Measurements from ENCODE around the gene PPP4R2.

- TF ChIP-seq EP300 (IDR thresholded peaks at IDR 0.05; ENCODE audit: low read length), result no peak
- no peak for TF ChIP-seq CBX2 (IDR thresholded peaks at IDR 0.05; ENCODE audit: insufficient read depth, low read length, poor library complexity, severe bottlenecking)
- TF ChIP-seq, protein P1, sequence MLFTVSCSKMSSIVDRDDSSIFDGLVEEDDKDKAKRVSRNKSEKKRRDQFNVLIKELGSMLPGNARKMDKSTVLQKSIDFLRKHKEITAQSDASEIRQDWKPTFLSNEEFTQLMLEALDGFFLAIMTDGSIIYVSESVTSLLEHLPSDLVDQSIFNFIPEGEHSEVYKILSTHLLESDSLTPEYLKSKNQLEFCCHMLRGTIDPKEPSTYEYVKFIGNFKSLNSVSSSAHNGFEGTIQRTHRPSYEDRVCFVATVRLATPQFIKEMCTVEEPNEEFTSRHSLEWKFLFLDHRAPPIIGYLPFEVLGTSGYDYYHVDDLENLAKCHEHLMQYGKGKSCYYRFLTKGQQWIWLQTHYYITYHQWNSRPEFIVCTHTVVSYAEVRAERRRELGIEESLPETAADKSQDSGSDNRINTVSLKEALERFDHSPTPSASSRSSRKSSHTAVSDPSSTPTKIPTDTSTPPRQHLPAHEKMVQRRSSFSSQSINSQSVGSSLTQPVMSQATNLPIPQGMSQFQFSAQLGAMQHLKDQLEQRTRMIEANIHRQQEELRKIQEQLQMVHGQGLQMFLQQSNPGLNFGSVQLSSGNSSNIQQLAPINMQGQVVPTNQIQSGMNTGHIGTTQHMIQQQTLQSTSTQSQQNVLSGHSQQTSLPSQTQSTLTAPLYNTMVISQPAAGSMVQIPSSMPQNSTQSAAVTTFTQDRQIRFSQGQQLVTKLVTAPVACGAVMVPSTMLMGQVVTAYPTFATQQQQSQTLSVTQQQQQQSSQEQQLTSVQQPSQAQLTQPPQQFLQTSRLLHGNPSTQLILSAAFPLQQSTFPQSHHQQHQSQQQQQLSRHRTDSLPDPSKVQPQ (CRISPR knock-in tag; IDR thresholded peaks at IDR 0.05; ENCODE audit: borderline replicate concordance), result no peak
- TF ChIP-seq RNF2 (IDR thresholded peaks at IDR 0.05), result no peak
- TF ChIP-seq SP2 (IDR thresholded peaks at IDR 0.05; ENCODE audit: extremely low read depth, low read depth, low read length, poor library complexity, severe bottlenecking), result no peak
Observed at GRCh38 chr3:72999951-73000350, 3.3 kb downstream of the PPP4R2 start.
